ENCODE measurements around the gene PLEKHD1.

DNA sequence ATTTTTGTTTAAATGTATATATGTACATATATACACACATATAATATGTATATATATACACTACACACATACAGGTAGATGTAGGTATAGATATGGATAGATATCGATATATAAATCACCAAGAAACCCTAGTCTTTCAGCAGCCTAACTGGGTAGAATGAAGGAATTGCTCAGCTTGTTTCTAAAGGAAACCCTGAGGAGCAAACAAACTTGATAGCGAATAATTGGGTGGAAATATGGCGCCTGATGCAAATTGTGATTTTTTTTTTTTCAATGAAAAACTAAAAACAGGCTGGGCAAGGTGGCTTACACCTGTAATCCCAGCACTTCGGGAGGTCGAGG lies 90.4 kb downstream of the PLEKHD1 start:
- TF ChIP-seq, protein P1, sequence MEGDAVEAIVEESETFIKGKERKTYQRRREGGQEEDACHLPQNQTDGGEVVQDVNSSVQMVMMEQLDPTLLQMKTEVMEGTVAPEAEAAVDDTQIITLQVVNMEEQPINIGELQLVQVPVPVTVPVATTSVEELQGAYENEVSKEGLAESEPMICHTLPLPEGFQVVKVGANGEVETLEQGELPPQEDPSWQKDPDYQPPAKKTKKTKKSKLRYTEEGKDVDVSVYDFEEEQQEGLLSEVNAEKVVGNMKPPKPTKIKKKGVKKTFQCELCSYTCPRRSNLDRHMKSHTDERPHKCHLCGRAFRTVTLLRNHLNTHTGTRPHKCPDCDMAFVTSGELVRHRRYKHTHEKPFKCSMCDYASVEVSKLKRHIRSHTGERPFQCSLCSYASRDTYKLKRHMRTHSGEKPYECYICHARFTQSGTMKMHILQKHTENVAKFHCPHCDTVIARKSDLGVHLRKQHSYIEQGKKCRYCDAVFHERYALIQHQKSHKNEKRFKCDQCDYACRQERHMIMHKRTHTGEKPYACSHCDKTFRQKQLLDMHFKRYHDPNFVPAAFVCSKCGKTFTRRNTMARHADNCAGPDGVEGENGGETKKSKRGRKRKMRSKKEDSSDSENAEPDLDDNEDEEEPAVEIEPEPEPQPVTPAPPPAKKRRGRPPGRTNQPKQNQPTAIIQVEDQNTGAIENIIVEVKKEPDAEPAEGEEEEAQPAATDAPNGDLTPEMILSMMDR (conservative IDR thresholded peaks at IDR 0.05 in 1 of 2, IDR thresholded peaks at IDR 0.05 in 1 of 2; ENCODE audit: extremely low read depth in 1 of 2, insufficient read depth in 1 of 2, low read depth in 1 of 2, low read length in 2 of 2), result no peak
- no peak for TF ChIP-seq EZH2 (IDR thresholded peaks at IDR 0.05; ENCODE audit: borderline replicate concordance, low read length)

All from mammary epithelial cell (primary cell).